ENCODE results near the gene OIT3. TPM values are rescaled to one million over a fixed set of nuclear protein-coding genes. Genes with fewer than 3 reads are reported as not detected.

The OIT3 gene
- total RNA-seq, 4 donors from 2014 or later, result not detected

GRCh38 chr10:72952642-72953158 is 59.2 kb downstream of the OIT3 start:
- TF ChIP-seq EP300 (IDR thresholded peaks at IDR 0.05) (no peak), POLR2AphosphoS5 (IDR thresholded peaks at IDR 0.05) (no peak)
- intact Hi-C loops (cut with DNase I), result no loop called here
- WGBS, result 76% methylated on average over 5 of the region's 5 CpGs
- H3K9me3 ChIP-seq, result no peaks in the 10 kb centered on the region
- DNase-seq (ENCODE audit: extremely low spot score), result no peak
- H3K27ac ChIP-seq (replicated peaks in 1 of 4), result no peak overlapping the region
- H3K36me3 ChIP-seq, result no peaks in the 10 kb centered on the region
- H3K4me3 ChIP-seq, result no peak overlapping the region
- H3K27me3 ChIP-seq, result peaks cover 0 to 19% (median 0%) of the 10 kb centered on the region in 4 donors
- peaks cover 0 to 7% (median 0%) of the 10 kb centered on the region in 4 donors for H3K4me1 ChIP-seq

GRCh38 chr10:72953687-72954086 is 60.1 kb downstream of the OIT3 start:
- Histone ChIP-seq H3K27ac (replicated peaks in 1 of 4) (no peak overlapping the region), H3K4me1 (peaks cover 0 to 7% (median 0%) of the 10 kb centered on the region in 4 donors), H3K36me3 (no peaks in the 10 kb centered on the region), H3K4me3 (no peak overlapping the region), H3K27me3 (peaks cover 0 to 16% (median 0%) of the 10 kb centered on the region in 4 donors), H3K9me3 (no peaks in the 10 kb centered on the region)
- WGBS, result 49% methylated on average over 8 of the region's 8 CpGs
- intact Hi-C loops (cut with DNase I), result no loop called here
- DNase-seq (ENCODE audit: extremely low spot score), result no peak
- no peak for TF ChIP-seq POLR2A (IDR thresholded peaks at IDR 0.05; ENCODE audit: low read depth)
- no peak for TF ChIP-seq POLR2AphosphoS5 (IDR thresholded peaks at IDR 0.05)
- no peak for TF ChIP-seq CTCF (IDR thresholded peaks at IDR 0.05)
- TF ChIP-seq EP300 (IDR thresholded peaks at IDR 0.05), result no peak

GRCh38 chr10:72954230-72954595 is 60.7 kb downstream of the OIT3 start:
- H3K27ac ChIP-seq (replicated peaks in 1 of 4), result no peak overlapping the region
- no peak overlapping the region for H3K4me3 ChIP-seq

GRCh38 chr10:72954596-72955554 is 61.3 kb downstream of the OIT3 start, which contains the start of gene PLA2G12B:
TSS of gene PLA2G12B (minus strand) at chr10:72954806. CDS start at chr10:72954685, 121 bp downstream.
- peaks cover 0 to 7% (median 0%) of the 10 kb centered on the region in 4 donors for H3K4me1 ChIP-seq
- H3K27ac ChIP-seq (replicated peaks in 1 of 4), result no peak within 1 kb of the TSS
- no peak within 1 kb of the TSS for H3K4me3 ChIP-seq
- H3K9me3 ChIP-seq, result no peaks in the 10 kb centered on the region
- peaks cover 0 to 8% (median 0%) of the 10 kb centered on the region in 4 donors for H3K27me3 ChIP-seq
- TF ChIP-seq EP300 (IDR thresholded peaks at IDR 0.05) (no peak), CTCF (IDR thresholded peaks at IDR 0.05) (no peak), POLR2AphosphoS5 (IDR thresholded peaks at IDR 0.05) (no peak), POLR2A (IDR thresholded peaks at IDR 0.05; ENCODE audit: low read depth) (no peak)
- H3K36me3 ChIP-seq, result no peaks in the 10 kb centered on the region
- no peak for DNase-seq (ENCODE audit: extremely low spot score)
- intact Hi-C loops (cut with DNase I), result no loop called here
- 83% methylated on average over 11 of the region's 12 CpGs for WGBS

More at GRCh38 chr10:72954230-72954595, 60.7 kb downstream of the OIT3 start:
- 84% methylated on average over 8 of the region's 8 CpGs for WGBS
- peaks cover 0 to 12% (median 0%) of the 10 kb centered on the region in 4 donors for H3K27me3 ChIP-seq
- no peak for TF ChIP-seq POLR2AphosphoS5 (IDR thresholded peaks at IDR 0.05)
- no peak for TF ChIP-seq POLR2A (IDR thresholded peaks at IDR 0.05; ENCODE audit: low read depth)
- TF ChIP-seq EP300 (IDR thresholded peaks at IDR 0.05), result no peak
- no peak for TF ChIP-seq CTCF (IDR thresholded peaks at IDR 0.05)
- peaks cover 0 to 7% (median 0%) of the 10 kb centered on the region in 4 donors for H3K4me1 ChIP-seq
- no peaks in the 10 kb centered on the region for H3K36me3 ChIP-seq
- no peaks in the 10 kb centered on the region for H3K9me3 ChIP-seq
- no peak for DNase-seq (ENCODE audit: extremely low spot score)
- intact Hi-C loops (cut with DNase I), result no loop called here

GRCh38 chr10:72956001-72956400 is 62.5 kb downstream of the OIT3 start:
- Histone ChIP-seq H3K27me3 (peaks cover 0 to 5% (median 0%) of the 10 kb centered on the region in 4 donors), H3K27ac (replicated peaks in 1 of 4) (no peak overlapping the region), H3K9me3 (no peaks in the 10 kb centered on the region), H3K36me3 (no peaks in the 10 kb centered on the region), H3K4me1 (peaks cover 0 to 7% (median 0%) of the 10 kb centered on the region in 4 donors), H3K4me3 (no peak overlapping the region)
- intact Hi-C loops (cut with DNase I), result no loop called here
- no peak for TF ChIP-seq EP300 (IDR thresholded peaks at IDR 0.05)
- no peak for TF ChIP-seq CTCF (IDR thresholded peaks at IDR 0.05)
- TF ChIP-seq POLR2AphosphoS5 (IDR thresholded peaks at IDR 0.05), result no peak
- no peak for TF ChIP-seq POLR2A (IDR thresholded peaks at IDR 0.05; ENCODE audit: low read depth)
- no peak for DNase-seq (ENCODE audit: extremely low spot score)

Measured in esophagus muscularis mucosa (tissue), 4 donors.